22Rv1 (cell line): ENCODE data around the gene HGFAC.

Source experiments
- ZFX ChIP-seq: fragments of 450-650 bp; IDR thresholded peaks from 2 replicates; pipeline ENCODE4 v1.6.1; 2017; ENCODE audit warnings: antibody characterized with exemption, borderline replicate concordance
- TF ChIP-seq, protein P1 (sequence below): fragments of 450-650 bp; IDR thresholded peaks from 2 replicates; pipeline ENCODE4 v1.5.1; 2017; ENCODE audit warnings: mild to moderate bottlenecking

GRCh38 chr4:3423406-3423805, 18.4 kb upstream of the HGFAC start:
- TF ChIP-seq, protein P1, sequence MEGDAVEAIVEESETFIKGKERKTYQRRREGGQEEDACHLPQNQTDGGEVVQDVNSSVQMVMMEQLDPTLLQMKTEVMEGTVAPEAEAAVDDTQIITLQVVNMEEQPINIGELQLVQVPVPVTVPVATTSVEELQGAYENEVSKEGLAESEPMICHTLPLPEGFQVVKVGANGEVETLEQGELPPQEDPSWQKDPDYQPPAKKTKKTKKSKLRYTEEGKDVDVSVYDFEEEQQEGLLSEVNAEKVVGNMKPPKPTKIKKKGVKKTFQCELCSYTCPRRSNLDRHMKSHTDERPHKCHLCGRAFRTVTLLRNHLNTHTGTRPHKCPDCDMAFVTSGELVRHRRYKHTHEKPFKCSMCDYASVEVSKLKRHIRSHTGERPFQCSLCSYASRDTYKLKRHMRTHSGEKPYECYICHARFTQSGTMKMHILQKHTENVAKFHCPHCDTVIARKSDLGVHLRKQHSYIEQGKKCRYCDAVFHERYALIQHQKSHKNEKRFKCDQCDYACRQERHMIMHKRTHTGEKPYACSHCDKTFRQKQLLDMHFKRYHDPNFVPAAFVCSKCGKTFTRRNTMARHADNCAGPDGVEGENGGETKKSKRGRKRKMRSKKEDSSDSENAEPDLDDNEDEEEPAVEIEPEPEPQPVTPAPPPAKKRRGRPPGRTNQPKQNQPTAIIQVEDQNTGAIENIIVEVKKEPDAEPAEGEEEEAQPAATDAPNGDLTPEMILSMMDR = no peak
- no peak for TF ChIP-seq ZFX
